ENCODE data around the gene SLC25A36.

Gene SLC25A36, protein sequence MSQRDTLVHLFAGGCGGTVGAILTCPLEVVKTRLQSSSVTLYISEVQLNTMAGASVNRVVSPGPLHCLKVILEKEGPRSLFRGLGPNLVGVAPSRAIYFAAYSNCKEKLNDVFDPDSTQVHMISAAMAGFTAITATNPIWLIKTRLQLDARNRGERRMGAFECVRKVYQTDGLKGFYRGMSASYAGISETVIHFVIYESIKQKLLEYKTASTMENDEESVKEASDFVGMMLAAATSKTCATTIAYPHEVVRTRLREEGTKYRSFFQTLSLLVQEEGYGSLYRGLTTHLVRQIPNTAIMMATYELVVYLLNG

DNA sequence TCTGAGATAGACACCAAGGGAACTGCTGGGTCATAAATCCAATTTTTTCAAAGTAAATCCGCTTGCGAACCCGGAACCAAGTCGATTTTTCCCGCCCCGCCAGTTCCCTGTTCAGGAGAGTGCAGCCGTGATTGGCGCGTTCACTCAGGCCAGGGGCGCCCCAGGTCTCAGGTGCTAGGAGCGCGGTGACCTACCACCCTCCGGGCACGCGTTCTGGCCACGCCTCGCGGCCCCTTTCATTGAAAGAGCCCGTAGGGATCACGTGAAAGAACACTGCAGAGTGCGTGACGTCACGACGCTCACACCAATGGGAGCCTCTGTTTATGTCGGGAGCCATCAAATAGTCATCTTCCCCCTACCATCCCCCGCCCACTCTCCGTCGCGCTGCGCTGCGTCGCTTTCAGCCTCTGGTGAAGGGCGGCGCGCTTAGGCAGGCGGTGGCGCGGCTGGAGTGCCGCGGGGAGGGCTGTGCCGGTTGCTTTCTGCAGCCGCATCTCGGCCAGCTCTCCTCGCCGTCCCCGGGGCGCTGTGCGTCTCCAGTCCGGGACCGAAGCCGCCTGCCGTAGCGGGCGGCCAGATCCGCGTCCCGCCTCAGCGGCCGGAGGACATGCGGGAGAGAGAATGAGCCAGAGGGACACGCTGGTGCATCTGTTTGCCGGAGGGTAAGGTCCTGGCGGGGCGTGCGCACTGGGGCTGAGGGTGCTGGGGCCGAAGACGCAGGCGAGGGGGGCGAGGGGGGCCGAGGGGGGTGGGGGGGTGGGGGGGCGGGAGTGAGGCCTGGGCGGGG lies at the start of gene SLC25A36:
TSS of gene SLC25A36 (plus strand) at position 403 of the 787 bp plus-strand sequence. CDS start at position 622, 219 bp downstream.
- peak; percentile 93 for DNase-seq

DNA sequence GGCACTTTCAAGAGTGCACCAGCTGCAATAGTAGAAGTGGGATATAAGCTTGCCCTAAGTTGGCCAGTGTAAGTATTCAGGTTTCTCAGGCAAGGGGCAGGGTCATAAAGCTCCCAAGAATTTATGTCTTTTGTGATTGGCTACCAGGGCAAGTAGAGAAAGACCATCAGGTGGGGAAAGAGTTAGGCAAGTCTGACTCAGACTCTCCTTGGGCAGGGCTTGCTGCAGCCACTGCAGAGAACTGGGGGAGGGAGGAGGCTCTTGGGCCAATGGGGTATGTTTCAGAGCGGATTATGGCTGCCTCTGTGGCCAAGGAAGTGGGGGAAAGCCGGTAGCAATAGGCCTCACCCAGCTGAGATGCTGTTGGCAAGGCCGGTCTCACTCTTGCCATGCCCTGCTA lies 44.6 kb upstream of the SLC25A36 start:
- DNase-seq, result no peak

DNA sequence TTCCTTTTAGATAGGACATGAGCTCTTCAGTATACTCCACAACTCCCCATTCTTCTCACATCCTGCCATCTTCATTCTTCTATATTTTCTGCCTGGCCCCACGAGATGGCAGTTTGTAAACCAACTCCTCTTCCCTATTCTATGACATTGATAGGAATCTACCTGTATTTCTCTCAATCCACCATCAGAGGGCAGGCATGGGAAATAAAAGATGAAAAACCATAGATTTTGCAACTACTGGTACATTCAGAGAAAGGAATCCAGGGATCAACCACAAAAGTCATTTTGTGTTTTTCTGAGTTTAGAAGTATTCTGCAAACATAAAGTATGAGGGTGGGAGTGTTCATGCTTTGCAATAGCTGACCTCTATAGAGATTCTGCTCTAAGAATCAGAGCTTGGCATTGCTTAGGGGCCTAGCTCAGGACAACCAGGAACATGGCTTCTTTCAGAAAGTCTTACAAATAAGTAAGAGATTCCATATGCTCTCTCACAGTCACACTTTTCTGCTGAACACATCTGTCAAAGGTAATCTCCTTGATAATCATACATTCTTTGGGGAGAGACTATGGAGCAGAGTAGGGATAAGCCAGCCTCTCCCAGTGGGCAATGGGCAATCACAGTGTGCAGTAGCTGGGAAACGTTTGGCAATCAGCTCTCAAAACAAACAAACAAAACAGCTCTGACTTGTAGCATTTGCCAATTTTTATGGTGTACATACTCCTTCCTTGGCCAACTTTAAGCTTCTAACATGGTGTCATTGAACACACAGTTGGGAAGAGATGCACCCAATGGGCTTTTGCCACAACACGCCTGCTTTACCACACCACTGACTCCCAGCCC lies 43.1 kb upstream of the SLC25A36 start:
- DNase-seq, result peak; percentile 60

DNA sequence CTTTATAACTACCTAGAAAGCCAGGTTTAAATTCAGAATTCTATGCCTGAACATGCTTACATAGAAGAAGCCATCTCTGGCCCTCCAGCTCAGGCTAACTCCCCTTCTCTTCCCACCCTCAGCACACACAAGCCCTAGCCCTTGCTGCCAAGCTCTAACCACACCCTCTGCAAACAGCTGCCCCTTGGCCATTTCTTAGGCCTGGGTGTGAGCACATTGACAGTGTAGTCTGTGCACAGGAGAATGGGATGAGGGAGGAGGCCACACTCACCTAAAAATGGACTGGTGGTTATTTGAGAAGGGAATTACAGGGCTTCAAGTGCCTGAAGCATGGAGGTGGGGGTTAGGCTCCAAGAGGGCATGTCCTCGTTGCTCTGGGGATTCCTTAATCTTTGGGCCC lies 42.3 kb upstream of the SLC25A36 start:
- DNase-seq, result no peak

DNA sequence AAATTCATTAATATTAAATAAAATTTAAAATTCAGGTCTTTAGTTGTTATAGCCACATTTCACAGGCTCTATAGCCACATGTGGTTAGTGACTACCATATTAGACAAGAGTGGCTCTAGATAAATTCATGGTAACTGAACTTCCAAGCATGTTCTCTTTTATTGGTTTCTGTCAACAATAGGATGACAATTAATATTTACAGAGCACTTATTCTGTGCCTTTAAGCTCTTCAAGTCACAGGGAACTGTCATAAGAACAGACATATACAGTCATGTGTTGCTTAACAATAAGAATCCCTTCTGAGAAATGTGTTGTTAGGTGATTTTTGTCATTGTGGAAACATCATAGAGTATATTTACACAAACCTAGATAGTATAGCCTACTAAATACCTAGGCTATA lies 38.8 kb upstream of the SLC25A36 start:
- DNase-seq, result peak; percentile 28

DNA sequence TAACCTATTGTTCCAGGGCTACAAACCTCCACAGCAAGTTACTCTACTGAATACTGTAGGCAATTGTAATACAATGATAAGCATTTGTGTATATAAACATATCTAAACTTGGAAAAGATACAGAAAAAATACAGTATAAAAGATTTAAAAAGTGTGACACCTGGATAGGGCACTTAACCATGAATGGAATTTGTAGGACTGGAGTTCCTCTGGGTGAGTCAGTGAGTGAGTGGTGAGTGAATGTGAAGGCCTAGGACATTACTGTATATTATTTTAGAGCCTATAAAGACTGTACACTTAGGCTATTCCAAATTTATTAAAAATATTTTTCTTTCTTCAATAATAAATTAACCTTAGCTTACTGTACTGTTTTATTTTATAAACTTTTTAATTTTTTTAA lies 38.4 kb upstream of the SLC25A36 start:
- DNase-seq, result no peak

DNA sequence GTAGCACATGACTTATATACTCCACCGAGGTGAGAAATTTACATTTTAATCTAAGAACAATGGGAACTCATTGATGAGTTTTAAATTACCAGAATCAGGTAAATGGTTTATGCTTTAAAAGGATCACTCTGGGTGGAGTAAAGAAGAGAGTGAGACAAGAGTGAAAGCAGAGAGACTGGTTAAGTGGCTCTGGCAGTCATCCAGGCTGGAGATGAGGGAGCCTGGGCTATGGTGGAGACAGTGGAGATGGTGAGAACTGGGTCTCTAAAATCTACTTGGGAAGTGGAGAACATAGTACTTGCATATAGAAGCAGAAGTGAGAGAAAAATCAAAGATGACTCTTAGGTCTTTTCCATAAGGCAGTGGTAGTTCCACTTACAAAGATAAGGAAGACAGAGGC lies 37.1 kb upstream of the SLC25A36 start:
- peak; percentile 65 for DNase-seq

DNA sequence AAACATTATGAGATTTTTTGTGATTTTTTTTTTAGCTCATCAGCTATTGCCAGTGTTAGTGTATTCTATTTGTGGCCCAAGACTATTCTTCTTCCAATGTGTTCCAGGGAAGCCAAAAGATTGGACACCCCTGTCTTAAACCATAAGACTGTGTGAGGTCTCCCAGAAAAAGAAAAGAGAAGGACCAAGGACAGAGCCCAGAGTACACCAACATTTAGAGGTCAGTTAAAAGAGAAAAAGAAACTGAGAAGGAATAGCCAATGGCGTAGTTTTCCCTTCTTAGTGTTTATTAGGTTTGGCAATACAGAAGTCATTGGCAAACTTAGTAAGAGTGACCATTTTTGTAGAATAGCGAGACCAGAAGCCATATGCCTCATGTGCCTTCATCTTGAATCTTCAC lies 36.1 kb upstream of the SLC25A36 start:
- DNase-seq, result no peak

DNA sequence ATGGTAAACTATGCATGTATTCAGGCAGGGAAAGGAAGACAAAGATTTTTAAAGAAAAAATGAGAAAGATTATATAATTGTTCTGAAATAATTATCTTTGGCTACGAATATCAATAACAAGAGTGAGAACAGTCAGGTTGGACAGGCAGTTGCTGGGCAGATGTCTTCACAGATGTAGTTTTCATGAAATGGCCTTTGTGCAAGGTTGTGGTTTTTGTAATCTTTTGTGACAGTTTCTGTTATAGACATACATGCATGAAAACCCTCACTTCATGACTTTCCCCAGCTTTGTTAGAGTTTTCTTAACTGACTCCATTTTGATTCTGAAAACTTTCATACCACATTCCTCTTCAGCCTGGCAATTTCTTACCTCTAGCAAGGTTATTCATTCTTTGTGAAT lies 34.9 kb upstream of the SLC25A36 start:
- DNase-seq, result no peak

DNA sequence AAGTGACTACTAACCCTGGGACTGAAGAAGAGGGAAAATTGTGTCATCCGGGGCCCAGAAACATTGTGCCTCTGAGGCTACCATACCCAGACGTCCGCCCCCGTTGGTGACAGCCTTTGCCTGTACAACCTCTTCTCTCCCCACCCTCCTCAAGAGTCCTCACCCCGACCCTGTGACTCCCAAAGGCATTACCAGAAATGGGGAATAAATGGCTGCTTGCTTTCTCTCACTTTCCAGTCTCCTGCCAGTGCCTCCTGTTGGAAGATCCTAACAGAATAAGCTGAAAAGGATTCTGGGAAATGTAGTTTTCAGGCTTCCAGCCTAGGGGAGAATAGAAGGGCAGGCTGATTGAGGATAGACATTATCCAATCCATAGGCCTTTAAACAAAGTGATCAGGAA lies 30.8 kb upstream of the SLC25A36 start:
- no peak for DNase-seq

DNA sequence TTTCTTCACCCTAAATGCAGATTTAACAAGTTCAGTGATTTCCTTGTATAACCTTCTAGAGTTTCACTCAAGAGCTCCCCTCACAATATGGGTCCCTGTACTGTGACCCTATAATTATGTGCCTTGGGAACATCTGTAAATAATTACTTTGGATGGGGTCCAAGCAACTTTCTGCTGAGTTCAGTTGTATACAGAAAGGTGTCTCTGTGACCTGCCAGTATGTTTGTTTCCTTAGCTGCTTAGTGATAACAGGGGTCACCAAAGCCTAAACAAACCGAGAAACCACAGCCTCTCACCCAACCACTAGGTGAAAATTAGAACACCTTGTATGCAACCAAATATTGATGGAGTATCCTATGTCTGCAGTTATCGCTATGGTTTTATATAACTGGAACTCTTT lies 29.8 kb upstream of the SLC25A36 start:
- peak; percentile 52 for DNase-seq

DNA sequence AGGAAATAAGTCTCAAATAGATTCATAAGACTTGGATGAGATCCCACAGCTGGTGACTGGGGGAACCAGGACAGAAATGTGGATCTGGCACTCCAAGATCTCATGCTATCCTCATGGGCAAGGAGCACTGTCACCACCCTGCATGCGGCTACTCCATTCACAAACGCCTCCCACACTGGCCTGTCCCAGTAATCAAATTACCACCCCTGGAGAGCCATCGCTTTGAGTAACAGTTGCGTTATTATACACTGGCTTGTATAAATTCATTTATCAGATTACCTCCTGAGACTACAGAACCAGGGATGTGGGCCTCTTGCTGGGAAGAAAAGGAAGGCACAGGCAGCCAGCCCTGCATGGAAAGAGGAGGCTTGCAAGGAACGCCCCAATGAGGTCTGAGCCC lies 27.9 kb upstream of the SLC25A36 start:
- no peak for DNase-seq

DNA sequence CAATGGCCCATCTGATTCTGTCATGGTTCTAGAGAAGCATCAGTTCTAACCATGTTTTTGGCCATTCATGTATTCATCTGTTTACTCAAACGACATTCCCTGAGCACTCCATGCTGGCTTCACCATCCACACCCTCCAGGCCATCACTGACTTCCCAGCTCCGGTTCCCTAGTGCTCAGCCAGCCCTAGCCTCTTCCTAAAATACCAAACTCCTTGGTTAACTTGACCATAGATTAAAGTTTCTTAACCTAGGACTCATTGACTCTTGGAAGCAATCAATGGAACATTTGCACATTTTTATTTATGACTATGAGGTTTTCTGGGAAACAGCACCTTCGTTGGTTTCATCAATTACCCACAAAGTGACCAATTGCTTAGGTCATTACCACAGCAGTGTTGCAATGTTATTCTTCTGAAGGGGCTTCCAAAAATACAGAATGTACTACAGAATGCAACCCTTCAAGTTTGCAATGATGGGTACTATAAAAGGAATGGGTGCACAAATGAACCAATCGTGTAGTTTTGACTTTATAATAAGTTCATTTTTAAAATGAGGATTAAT lies 27.2 kb upstream of the SLC25A36 start:
- DNase-seq, result no peak

DNA sequence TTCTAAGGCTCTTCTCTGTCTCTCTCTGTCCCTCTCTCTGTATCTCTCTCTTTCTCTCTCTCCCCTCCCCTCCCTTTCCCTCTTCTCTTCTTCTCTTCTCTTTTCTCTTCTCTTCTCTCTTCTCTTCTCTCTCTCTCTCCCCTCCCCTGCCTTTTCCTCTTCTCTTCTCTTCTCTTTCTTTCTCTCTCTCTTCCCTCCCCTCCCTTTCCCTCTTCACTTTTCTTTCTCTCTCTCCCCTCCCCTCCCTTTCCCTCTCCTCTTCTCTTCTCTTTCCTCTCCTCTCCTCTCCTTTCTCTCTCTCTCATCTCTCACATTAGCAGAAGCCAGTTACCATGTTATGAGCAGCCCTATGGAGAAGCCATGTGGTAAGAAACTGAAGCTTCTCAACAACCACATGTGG lies 25.0 kb upstream of the SLC25A36 start:
- DNase-seq, result no peak

DNA sequence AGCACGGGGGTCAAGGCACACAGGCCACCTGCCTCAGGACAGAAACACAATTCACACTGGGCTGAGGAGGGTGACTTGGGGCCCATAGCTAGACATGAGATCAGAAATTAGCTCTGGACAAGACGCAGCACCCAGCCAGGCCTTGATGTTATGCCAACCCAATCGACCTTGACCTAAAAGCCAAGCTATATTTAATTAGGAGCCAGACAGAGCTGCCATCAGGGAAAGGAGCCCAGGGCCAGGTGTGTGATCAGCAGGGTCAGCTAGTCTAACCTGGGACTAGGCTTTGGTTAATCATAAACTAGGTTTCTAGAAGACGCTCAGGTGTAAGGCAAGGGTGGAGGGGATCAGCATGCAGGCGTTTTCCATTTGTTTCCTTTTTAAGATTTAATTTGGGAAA lies 23.9 kb upstream of the SLC25A36 start:
- DNase-seq, result no peak

DNA sequence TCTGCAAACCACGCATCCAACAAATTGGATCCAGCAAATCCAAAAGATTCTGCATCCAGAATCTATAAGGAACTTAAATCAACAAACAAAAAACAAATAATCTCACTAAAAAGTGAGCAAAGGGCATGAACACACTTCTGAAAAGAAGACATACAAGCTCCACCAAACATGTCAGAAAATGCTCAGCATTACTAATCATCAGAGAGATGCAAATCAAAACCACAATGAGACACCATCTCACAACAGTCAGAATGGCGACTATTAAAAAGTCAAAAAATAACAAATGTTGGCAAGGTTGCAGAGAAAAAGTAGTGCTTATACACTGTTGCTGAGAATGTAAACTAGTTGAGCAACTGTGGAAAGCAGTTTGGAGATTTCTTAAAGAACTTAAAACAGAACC lies 21.6 kb upstream of the SLC25A36 start:
- DNase-seq, result no peak

DNA sequence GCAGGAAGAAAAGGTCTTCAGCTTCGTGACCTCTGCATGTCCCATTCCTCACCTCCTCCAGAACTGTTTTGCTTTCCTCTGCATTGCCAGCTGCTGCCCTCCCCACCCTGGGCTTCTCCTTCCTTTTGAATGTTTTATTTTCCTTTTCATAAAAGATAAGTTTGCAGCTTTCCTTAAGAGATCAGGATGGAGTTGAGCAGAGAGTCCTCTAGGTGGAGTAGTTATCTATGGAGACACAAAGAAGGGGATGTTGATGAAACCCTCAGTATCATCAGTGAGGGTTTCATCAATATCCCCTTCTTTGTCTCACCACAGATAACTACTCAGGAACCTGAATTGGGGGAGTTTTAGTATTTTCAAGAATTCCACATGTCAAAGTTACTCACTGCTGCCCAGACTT lies 19.0 kb upstream of the SLC25A36 start:
- no peak for DNase-seq

DNA sequence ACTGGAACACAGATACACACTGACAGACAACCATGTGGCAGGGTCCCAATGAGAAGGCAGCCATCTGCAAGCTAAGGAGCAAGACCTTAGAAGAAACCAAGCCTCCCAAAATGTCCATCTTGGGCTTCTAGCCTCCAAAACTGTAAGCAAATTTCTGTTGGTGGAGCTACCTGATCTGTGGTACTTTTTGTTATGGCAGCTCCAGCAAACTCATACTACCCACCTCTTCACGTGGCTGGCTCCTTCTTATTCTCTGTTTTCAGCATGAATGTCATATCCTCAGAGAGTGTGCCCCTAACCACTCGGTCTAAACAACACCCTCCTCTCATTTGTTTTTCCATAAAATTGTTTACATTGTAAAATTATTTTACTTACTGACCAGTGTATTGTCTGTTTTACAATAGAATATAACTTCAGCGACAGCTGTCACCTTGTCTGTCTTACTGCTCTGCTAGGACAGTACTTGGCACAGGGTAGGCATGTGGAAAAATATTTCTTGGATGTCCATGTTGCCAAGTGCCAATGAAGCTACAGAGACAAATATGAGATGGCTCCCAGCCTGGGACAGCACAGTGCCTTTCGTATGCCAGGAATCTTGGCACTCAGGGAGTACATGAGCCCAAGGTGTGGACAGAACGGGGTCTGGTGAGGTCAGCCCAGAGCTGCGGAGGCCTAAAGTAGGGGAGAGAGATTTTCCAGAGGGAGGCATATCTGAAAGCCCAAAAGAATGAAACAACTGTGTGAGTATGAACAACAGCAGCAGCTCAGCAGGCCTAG lies 17.4 kb upstream of the SLC25A36 start:
- DNase-seq, result no peak

DNA sequence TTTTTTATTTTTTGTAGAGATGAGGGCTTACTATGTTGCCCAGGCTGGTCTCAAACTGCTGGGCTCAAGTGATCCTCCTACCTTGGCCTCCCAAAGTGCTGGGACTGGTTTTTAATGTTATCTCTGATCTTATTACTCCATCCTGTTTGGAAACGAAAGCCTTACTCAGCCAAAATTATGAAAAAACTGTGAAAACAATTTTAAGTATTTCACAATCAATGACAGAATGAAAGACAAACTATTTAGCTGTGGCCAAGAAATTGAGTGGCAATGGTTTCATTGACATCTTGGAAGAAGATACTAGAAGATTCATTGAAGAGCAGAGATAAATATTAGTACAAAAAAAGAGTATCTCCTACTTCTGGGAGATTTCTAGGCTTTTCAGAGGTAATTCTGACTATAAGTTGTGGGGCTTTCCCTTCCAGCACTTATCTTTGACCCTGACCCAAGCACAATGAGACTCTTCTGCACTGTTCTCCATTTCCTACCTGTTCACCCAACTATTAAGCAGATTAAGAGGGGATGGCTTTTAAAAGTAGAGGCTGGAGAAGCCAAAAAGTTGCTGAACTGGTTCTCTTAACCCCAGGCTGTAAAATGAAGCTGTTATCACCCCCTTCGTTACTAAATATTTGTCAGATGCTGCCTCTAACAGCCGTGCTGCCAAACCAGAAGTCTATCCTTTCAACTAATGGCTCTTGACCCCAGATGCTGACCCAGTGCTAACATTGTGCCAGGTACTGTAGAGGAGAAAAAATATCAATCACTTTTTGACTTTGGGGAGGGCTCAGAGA lies 14.2 kb upstream of the SLC25A36 start:
- DNase-seq, result no peak

DNA sequence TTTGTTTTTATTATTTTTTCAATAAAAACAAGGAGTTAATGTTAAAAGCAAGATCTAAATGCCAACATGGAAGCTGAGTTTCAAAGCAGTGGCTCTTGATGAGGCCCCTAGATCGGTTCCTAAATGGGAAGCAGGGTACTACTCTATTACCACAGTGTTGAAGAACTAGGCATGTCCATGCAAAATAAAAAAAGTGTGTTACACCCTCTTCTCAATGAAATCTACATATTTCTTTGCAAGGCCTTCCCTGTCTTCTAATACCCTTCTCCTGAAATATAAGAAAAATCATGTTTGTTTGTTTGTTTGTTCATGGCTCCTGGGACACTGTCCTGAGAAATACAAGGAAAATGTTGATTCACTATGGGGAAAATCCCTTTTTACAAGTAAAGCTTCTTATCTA lies 12.2 kb upstream of the SLC25A36 start:
- DNase-seq, result no peak

DNA sequence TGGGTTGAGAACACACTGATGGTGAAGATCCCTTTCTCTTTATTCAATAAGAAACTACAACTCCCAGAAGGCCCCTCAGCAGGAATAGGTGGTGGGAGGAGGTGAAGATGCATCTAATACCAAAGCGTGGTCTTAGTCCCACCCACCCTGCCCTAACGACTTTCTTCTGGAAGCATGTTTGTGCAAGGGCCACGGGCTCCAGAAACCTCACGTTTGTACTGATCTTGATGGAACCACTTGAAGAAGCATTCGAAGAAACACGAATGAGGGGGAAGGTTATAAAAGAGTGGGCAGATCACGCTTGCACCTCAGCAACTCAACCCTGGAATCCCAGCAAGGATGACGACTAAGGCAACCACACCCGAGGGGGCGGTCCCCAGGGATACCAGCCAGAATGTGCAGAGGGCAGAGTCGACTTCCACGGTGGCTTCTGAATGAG lies 10.6 kb upstream of the SLC25A36 start:
- no peak for DNase-seq

DNA sequence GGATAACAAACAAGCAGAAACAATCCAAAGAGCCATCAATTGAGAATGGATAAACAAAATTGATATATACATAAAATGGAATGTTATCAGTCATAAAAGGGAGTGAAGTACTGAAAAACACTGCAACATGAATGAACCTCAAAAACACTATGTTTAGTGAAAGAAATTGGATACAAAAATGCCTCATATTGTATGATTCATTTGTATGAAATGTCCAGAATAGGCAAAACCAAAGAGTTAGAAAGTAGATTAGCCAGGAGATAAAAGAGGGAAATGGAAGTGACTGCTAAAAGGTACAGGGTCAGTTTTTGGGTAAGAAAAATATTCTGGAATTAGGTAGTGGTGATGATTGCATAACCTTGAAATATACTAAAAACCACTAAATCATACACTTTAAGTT lies 9.8 kb upstream of the SLC25A36 start:
- DNase-seq, result no peak

Measured in NCI-H2029 treated with DMSO at 0.1 percent for 48 hours (cell line).